ENCODE results near the gene NFIX. TPM values are rescaled to one million over a fixed set of nuclear protein-coding genes. Genes with fewer than 3 reads are reported as not detected.

The NFIX gene
- total RNA-seq, 4 donors from 2014 or later = 126 to 223 (median 176) TPM

DNA sequence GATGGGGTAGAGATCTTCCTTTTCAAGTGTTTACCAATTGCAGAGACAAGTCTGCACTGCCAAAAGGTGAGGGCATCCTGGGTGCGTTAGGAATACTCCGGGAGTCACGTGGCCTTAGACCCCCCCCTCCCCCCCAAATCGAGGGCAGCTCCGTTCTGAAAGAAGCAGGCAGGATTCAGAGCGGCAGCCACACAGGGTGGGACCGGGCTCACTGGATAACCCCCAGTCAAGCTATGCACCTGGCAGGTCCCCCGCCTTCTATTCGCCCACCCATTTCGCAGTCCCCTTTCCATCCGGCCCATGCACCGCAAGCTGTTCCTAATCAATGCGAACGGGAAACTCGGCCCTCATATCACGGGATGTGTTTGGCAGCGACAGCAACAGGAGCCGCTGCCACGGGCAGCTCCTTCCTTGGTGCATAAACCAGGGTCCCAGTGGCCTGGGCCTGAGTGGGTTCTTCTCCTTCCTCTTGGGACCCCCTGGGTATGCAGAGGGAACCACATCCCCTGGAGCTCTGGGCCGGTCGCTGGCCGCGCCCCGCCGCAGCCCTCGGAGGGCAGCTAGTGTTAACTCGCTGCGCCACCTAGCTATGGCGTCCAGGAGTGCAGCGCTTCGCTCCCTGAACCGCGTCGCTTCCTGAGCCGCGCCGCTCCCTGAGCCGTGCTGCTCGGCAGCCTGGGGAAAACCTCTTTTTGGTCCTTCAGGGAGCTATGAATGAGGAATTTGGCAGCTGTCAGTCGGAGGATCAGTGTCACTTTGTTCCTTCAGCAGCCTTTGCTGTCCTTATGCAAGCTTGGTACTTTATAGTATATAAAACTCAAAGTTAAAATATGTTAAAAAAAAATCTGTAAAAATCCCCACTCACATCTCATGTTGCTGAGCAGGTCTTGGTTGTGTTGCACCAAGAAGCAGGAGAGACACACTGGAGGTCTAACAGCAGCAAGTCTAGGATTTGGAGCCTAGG, 66.0 kb downstream of the NFIX start:
- no peaks in the 10 kb centered on the region for H3K9me3 ChIP-seq
- peak; percentile 88 to 91 for DNase-seq (ENCODE audit: low spot score in 2 of 2)
- H3K27me3 ChIP-seq = no peaks in the 10 kb centered on the region
- TF ChIP-seq, protein P1, sequence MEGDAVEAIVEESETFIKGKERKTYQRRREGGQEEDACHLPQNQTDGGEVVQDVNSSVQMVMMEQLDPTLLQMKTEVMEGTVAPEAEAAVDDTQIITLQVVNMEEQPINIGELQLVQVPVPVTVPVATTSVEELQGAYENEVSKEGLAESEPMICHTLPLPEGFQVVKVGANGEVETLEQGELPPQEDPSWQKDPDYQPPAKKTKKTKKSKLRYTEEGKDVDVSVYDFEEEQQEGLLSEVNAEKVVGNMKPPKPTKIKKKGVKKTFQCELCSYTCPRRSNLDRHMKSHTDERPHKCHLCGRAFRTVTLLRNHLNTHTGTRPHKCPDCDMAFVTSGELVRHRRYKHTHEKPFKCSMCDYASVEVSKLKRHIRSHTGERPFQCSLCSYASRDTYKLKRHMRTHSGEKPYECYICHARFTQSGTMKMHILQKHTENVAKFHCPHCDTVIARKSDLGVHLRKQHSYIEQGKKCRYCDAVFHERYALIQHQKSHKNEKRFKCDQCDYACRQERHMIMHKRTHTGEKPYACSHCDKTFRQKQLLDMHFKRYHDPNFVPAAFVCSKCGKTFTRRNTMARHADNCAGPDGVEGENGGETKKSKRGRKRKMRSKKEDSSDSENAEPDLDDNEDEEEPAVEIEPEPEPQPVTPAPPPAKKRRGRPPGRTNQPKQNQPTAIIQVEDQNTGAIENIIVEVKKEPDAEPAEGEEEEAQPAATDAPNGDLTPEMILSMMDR (IDR thresholded peaks at IDR 0.05) = peak; percentile 90 to 95
- TF ChIP-seq POLR2A (IDR thresholded peaks at IDR 0.05) = no peak
- TF ChIP-seq EP300 (IDR thresholded peaks at IDR 0.05) = no peak
- peak in 1 of 3 donors; percentile 65 for TF ChIP-seq POLR2AphosphoS5 (IDR thresholded peaks at IDR 0.05)
- no peaks in the 10 kb centered on the region for H3K36me3 ChIP-seq
- H3K27ac ChIP-seq = peak overlapping the region; percentile 92
- 2% methylated on average over 31 of the region's 40 CpGs for WGBS
- peaks cover 99% of the 10 kb centered on the region for H3K4me1 ChIP-seq
- H3K4me3 ChIP-seq = peak overlapping the region; percentile 53

DNA sequence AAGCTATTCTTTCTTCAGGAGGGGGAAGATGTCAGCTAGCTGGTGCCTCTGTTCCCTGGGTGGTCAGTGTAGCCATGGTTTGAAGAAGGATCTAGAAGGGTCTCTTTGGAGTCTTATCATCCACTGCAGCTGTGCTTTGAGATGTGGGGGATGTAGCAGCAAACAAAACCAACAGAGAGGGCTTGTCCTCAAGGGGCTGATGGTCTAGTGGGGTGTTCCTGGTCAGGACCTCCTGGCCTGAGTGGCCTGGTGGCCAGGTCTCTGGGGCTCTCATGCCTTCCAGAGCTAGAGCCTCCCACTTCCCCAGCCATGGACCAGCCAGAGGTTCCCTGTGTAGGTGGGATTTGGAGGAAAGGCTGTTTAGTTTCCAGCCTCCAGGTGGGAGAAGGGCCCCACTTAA, 67.0 kb downstream of the NFIX start:
- Histone ChIP-seq H3K9me3 (no peaks in the 10 kb centered on the region), H3K4me1 (peaks cover 98% of the 10 kb centered on the region), H3K4me3 (no peak overlapping the region), H3K27ac (peak overlapping the region; percentile 60), H3K27me3 (no peaks in the 10 kb centered on the region), H3K36me3 (no peaks in the 10 kb centered on the region)
- TF ChIP-seq, protein P1 (IDR thresholded peaks at IDR 0.05) = no peak
- TF ChIP-seq EP300 (IDR thresholded peaks at IDR 0.05) = no peak
- TF ChIP-seq POLR2AphosphoS5 (IDR thresholded peaks at IDR 0.05) = no peak
- TF ChIP-seq POLR2A (IDR thresholded peaks at IDR 0.05) = no peak
- no peak for DNase-seq (ENCODE audit: low spot score in 2 of 2)

DNA sequence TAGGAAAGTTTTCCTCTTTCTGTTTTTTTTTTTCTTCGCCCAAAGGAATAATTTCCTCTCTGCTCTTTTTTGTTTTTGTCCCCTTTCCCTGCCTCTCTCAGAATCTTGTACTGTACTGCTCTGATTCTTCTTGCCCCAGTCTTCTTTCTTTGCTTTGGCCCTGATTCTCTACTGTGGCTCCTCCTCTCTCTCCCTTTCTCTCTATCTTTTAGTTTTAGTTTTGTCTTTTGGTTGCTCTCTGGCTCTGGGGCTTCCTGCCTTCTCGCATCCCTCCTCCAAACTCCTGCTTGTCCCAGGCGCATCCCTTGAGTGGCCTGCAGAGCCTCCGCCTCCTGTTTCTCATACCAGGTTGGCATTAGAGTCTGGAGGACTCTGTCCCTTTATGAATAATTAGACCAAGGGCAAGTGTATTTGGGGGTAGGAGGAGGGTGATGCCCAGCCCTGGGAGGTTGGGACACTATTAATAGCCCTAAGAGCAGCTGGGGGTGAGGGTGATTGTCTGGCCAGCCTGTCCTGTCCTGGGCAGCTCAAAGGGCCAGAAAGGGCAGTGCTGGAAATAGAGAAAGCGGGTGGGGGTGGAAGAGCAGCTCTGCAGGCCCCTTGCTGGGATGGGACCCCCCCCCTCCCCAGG, 68.3 kb downstream of the NFIX start:
- TF ChIP-seq EP300 (IDR thresholded peaks at IDR 0.05) (no peak), POLR2AphosphoS5 (IDR thresholded peaks at IDR 0.05) (no peak), POLR2A (IDR thresholded peaks at IDR 0.05) (no peak)
- TF ChIP-seq, protein P1 (IDR thresholded peaks at IDR 0.05) = no peak
- Histone ChIP-seq H3K27ac (peak overlapping the region; percentile 60), H3K4me1 (peaks cover 98% of the 10 kb centered on the region), H3K4me3 (no peak overlapping the region), H3K27me3 (no peaks in the 10 kb centered on the region), H3K9me3 (no peaks in the 10 kb centered on the region), H3K36me3 (no peaks in the 10 kb centered on the region)
- 53% methylated on average over 5 of the region's 5 CpGs for WGBS
- no peak for DNase-seq (ENCODE audit: low spot score in 2 of 2)

DNA sequence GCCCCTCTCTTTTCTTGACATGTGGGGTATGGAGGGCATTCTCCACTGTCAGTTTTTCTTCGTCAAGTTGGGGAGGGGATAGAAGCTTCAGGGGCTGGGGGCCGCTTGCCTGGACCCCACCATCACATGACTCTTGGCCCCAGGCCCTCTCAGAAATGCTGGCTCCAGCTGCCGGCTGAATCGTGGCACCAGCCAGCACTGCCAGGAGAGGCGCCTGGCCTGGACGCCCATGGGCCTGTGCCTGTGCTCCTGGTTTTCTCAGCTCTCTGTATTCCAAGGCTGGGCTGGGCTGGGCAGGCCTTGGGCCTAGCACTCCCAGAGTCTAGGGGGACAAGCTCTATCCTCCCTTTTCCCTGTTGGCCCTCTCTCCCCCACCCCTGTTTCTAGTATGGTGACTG, 68.8 kb downstream of the NFIX start:
- Histone ChIP-seq H3K36me3 (no peaks in the 10 kb centered on the region), H3K4me3 (no peak overlapping the region), H3K27ac (peak overlapping the region; percentile 60), H3K27me3 (no peaks in the 10 kb centered on the region), H3K9me3 (no peaks in the 10 kb centered on the region), H3K4me1 (peaks cover 98% of the 10 kb centered on the region)
- WGBS = 14% methylated on average over 6 of the region's 6 CpGs
- DNase-seq (ENCODE audit: low spot score in 2 of 2) = no peak
- TF ChIP-seq EP300 (IDR thresholded peaks at IDR 0.05) (no peak), POLR2AphosphoS5 (IDR thresholded peaks at IDR 0.05) (no peak), POLR2A (IDR thresholded peaks at IDR 0.05) (no peak)
- TF ChIP-seq, protein P1 (IDR thresholded peaks at IDR 0.05) = no peak

DNA sequence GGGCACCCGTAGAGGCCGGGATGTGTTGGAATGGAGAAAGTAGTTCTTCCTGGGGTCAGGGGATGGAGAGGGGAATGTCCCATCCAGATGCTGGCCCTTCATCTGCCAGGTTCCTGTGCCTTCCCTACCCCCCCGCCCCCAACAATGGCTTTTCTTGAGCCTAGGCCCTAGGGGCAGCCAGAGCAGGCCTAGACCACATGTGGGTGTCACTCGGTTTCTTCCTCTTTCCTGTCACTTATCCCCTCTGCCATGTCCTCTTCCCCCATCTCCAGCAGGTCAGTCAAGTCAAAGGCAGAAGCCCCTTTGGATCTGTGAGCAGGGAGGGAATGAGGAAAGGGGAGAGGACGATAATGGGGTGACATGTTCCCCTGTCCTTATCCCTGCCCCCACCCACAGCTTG, 71.0 kb downstream of the NFIX start:
- no peak for DNase-seq (ENCODE audit: low spot score in 2 of 2)
- H3K36me3 ChIP-seq = no peaks in the 10 kb centered on the region
- TF ChIP-seq EP300 (IDR thresholded peaks at IDR 0.05) = no peak
- no peak for TF ChIP-seq POLR2AphosphoS5 (IDR thresholded peaks at IDR 0.05)
- TF ChIP-seq POLR2A (IDR thresholded peaks at IDR 0.05) = no peak
- TF ChIP-seq, protein P1 (IDR thresholded peaks at IDR 0.05) = no peak
- no peaks in the 10 kb centered on the region for H3K27me3 ChIP-seq
- no peak overlapping the region for H3K4me3 ChIP-seq
- 60% methylated on average over 5 of the region's 5 CpGs for WGBS
- H3K27ac ChIP-seq = peak overlapping the region; percentile 57
- H3K4me1 ChIP-seq = peaks cover 89% of the 10 kb centered on the region
- no peaks in the 10 kb centered on the region for H3K9me3 ChIP-seq
